ENCODE data around the gene SS18L1.

- TF ChIP-seq POLR2AphosphoS5 (IDR thresholded peaks at IDR 0.05; ENCODE audit: low read depth, low read length) (no peak), POLR2A (IDR thresholded peaks at IDR 0.05; ENCODE audit: low read depth, low read length) (no peak), TAF1 (IDR thresholded peaks at IDR 0.05; ENCODE audit: low read depth, low read length) (no peak), SPI1 (IDR thresholded peaks at IDR 0.05; ENCODE audit: low read depth, low read length) (no peak)
Measured at GRCh38 chr20:62129731-62130531, 13.6 kb upstream of the SS18L1 start.
